ENCODE results near the gene LSM11. TPM values are rescaled to one million over a fixed set of nuclear protein-coding genes. Genes with fewer than 3 reads are reported as not detected.
"Not testable (repeated sequence)": the region's sequence is repeated elsewhere in the genome, so short reads cannot be mapped to it uniquely, and the experiment has no call there.

Gene LSM11
- total and polyA plus RNA-seq, 2 donors = 1.8 to 2.7 TPM

GRCh38 chr5:157713830-157714595 lies 29.5 kb upstream of the LSM11 start:
- Histone ChIP-seq H3K27ac (ENCODE audit: low read depth in 1 of 2, low read length in 1 of 2) (no peak overlapping the region), H3K9me3 (ENCODE audit: control insufficient read depth in 2 of 2, insufficient read depth in 1 of 2, low read length in 1 of 2) (no peaks in the 10 kb centered on the region), H3K4me1 (ENCODE audit: control insufficient read depth in 2 of 2, insufficient read depth in 2 of 2, low read length in 2 of 2) (peaks cover 0 to 6% of the 10 kb centered on the region in 2 donors), H3K4me3 (ENCODE audit: low read length in 2 of 2) (no peak overlapping the region), H3K36me3 (ENCODE audit: control insufficient read depth in 2 of 2, insufficient read depth in 2 of 2, low read length in 1 of 2) (no peaks in the 10 kb centered on the region), H3K27me3 (ENCODE audit: control insufficient read depth in 2 of 2, insufficient read depth in 1 of 2, low read length in 1 of 2) (no peaks in the 10 kb centered on the region)
- WGBS = 98% methylated on average over 4 of the region's 4 CpGs
- no peak for DNase-seq (ENCODE audit: low read depth in 6 of 9, low spot score in 9 of 9)

DNA sequence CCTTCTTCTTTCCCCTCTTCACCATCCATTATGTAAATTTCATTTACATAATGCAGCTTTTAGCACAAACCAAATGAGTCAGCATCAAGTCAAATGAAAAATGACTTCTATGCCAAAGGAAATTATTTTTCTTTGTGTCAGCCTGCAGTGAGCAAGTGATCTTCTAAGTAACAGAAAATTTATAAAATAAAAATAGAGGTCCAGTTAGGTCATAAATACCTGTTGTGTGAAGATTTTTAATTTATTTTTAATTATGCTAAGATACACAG lies 29.0 kb upstream of the LSM11 start:
- no peak overlapping the region for H3K4me3 ChIP-seq (ENCODE audit: low read length in 2 of 2)
- no peaks in the 10 kb centered on the region for H3K9me3 ChIP-seq (ENCODE audit: control insufficient read depth in 2 of 2, insufficient read depth in 1 of 2, low read length in 1 of 2)
- no peaks in the 10 kb centered on the region for H3K27me3 ChIP-seq (ENCODE audit: control insufficient read depth in 2 of 2, insufficient read depth in 1 of 2, low read length in 1 of 2)
- H3K4me1 ChIP-seq (ENCODE audit: control insufficient read depth in 2 of 2, insufficient read depth in 2 of 2, low read length in 2 of 2) = peaks cover 0 to 6% of the 10 kb centered on the region in 2 donors
- H3K36me3 ChIP-seq (ENCODE audit: control insufficient read depth in 2 of 2, insufficient read depth in 2 of 2, low read length in 1 of 2) = no peaks in the 10 kb centered on the region
- DNase-seq (ENCODE audit: low read depth in 6 of 9, low spot score in 9 of 9) = no peak
- no peak overlapping the region for H3K27ac ChIP-seq (ENCODE audit: low read depth in 1 of 2, low read length in 1 of 2)

GRCh38 chr5:157718519-157718918 lies 25.0 kb upstream of the LSM11 start:
- 8% methylated on average over 4 of the region's 4 CpGs for WGBS
- no peak overlapping the region for H3K27ac ChIP-seq (ENCODE audit: low read depth in 1 of 2, low read length in 1 of 2)

GRCh38 chr5:157719245-157719644 lies 24.3 kb upstream of the LSM11 start:
- Histone ChIP-seq H3K4me1 (ENCODE audit: control insufficient read depth in 2 of 2, insufficient read depth in 2 of 2, low read length in 2 of 2) (peaks cover 0 to 6% of the 10 kb centered on the region in 2 donors), H3K36me3 (ENCODE audit: control insufficient read depth in 2 of 2, insufficient read depth in 2 of 2, low read length in 1 of 2) (no peaks in the 10 kb centered on the region), H3K27me3 (ENCODE audit: control insufficient read depth in 2 of 2, insufficient read depth in 1 of 2, low read length in 1 of 2) (no peaks in the 10 kb centered on the region), H3K27ac (ENCODE audit: low read depth in 1 of 2, low read length in 1 of 2) (no peak overlapping the region), H3K9me3 (ENCODE audit: control insufficient read depth in 2 of 2, insufficient read depth in 1 of 2, low read length in 1 of 2) (no peaks in the 10 kb centered on the region), H3K4me3 (ENCODE audit: low read length in 2 of 2) (no peak overlapping the region)
- DNase-seq (ENCODE audit: low read depth in 6 of 9, low spot score in 9 of 9) = no peak
- 96% methylated on average over 2 of the region's 2 CpGs for WGBS

More at GRCh38 chr5:157718519-157718918, 25.0 kb upstream of the LSM11 start:
- no peaks in the 10 kb centered on the region for H3K36me3 ChIP-seq (ENCODE audit: control insufficient read depth in 2 of 2, insufficient read depth in 2 of 2, low read length in 1 of 2)
- DNase-seq (ENCODE audit: low read depth in 6 of 9, low spot score in 9 of 9) = peak in 8 of 9 donors; percentile 21 to 76 (median 41)
- H3K4me1 ChIP-seq (ENCODE audit: control insufficient read depth in 2 of 2, insufficient read depth in 2 of 2, low read length in 2 of 2) = peaks cover 0 to 6% of the 10 kb centered on the region in 2 donors
- H3K4me3 ChIP-seq (ENCODE audit: low read length in 2 of 2) = no peak overlapping the region
- H3K9me3 ChIP-seq (ENCODE audit: control insufficient read depth in 2 of 2, insufficient read depth in 1 of 2, low read length in 1 of 2) = no peaks in the 10 kb centered on the region
- H3K27me3 ChIP-seq (ENCODE audit: control insufficient read depth in 2 of 2, insufficient read depth in 1 of 2, low read length in 1 of 2) = no peaks in the 10 kb centered on the region

DNA sequence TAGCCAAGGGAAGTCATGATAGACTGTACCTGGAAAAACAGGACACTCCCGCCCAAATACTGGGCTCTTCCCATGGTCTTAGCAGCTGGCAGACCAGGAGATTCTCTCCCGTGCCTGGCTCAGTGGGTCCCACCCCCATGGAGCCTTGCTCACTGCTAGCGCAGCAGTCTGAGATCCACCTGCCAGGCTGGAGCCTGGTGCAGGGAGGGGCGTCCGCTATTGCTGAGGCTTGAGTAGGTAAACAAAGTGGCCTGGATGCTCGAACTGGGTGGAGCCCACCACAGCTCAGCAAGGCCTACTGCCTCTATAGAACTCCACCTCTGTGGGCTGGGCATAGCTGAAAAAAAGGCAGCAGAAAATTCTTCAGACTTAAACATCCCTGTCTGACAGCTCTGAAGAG lies 22.4 kb upstream of the LSM11 start:
- no peaks in the 10 kb centered on the region for H3K9me3 ChIP-seq (ENCODE audit: control insufficient read depth in 2 of 2, insufficient read depth in 1 of 2, low read length in 1 of 2)
- peaks cover 0 to 6% of the 10 kb centered on the region in 2 donors for H3K4me1 ChIP-seq (ENCODE audit: control insufficient read depth in 2 of 2, insufficient read depth in 2 of 2, low read length in 2 of 2)
- WGBS = 96% methylated on average over 6 of the region's 6 CpGs
- H3K27me3 ChIP-seq (ENCODE audit: control insufficient read depth in 2 of 2, insufficient read depth in 1 of 2, low read length in 1 of 2) = no peaks in the 10 kb centered on the region
- no peak for DNase-seq (ENCODE audit: low read depth in 6 of 9, low spot score in 9 of 9)
- H3K36me3 ChIP-seq (ENCODE audit: control insufficient read depth in 2 of 2, insufficient read depth in 2 of 2, low read length in 1 of 2) = no peaks in the 10 kb centered on the region
- H3K27ac ChIP-seq (ENCODE audit: low read depth in 1 of 2, low read length in 1 of 2) = no peak overlapping the region
- no peak overlapping the region for H3K4me3 ChIP-seq (ENCODE audit: low read length in 2 of 2)

GRCh38 chr5:157722895-157723294 lies 20.6 kb upstream of the LSM11 start:
- H3K36me3 ChIP-seq (ENCODE audit: control insufficient read depth in 2 of 2, insufficient read depth in 2 of 2, low read length in 1 of 2); H3K9me3 ChIP-seq (ENCODE audit: control insufficient read depth in 2 of 2, insufficient read depth in 1 of 2, low read length in 1 of 2); DNase-seq (ENCODE audit: low read depth in 6 of 9, low spot score in 9 of 9); H3K4me1 ChIP-seq (ENCODE audit: control insufficient read depth in 2 of 2, insufficient read depth in 2 of 2, low read length in 2 of 2); H3K4me3 ChIP-seq (ENCODE audit: low read length in 2 of 2); H3K27me3 ChIP-seq (ENCODE audit: control insufficient read depth in 2 of 2, insufficient read depth in 1 of 2, low read length in 1 of 2); H3K27ac ChIP-seq (ENCODE audit: low read depth in 1 of 2, low read length in 1 of 2): not testable (repeated sequence)
- WGBS = 94% methylated on average over 2 of the region's 2 CpGs

GRCh38 chr5:157726607-157727006 lies 16.9 kb upstream of the LSM11 start:
- not testable (repeated sequence) for H3K27me3 ChIP-seq (ENCODE audit: control insufficient read depth in 2 of 2, insufficient read depth in 1 of 2, low read length in 1 of 2); H3K9me3 ChIP-seq (ENCODE audit: control insufficient read depth in 2 of 2, insufficient read depth in 1 of 2, low read length in 1 of 2); H3K36me3 ChIP-seq (ENCODE audit: control insufficient read depth in 2 of 2, insufficient read depth in 2 of 2, low read length in 1 of 2); H3K27ac ChIP-seq (ENCODE audit: low read depth in 1 of 2, low read length in 1 of 2); H3K4me3 ChIP-seq (ENCODE audit: low read length in 2 of 2); H3K4me1 ChIP-seq (ENCODE audit: control insufficient read depth in 2 of 2, insufficient read depth in 2 of 2, low read length in 2 of 2); DNase-seq (ENCODE audit: low read depth in 6 of 9, low spot score in 9 of 9)
- 94% methylated on average over 2 of the region's 2 CpGs for WGBS

DNA sequence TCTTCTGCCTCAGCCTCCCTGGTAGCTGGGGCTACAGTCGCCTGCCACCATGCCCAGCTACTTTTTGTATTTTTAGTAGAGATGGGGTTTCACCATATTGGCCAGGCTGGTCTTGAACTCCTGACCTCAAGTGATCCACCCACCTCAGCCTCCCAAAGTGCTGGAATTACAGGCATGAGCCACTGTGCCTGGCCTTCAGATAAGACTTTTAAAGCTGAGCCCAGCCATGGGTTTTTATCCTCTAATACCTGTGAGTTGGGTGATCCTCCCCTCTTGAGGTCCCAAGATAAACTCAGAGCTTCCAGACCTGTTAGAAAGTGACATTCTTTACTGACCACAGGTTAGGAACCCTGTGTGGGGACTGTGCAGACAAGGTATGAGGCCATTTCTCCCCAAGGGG lies 15.7 kb upstream of the LSM11 start:
- not testable (repeated sequence) for H3K27me3 ChIP-seq (ENCODE audit: control insufficient read depth in 2 of 2, insufficient read depth in 1 of 2, low read length in 1 of 2); H3K4me3 ChIP-seq (ENCODE audit: low read length in 2 of 2); H3K4me1 ChIP-seq (ENCODE audit: control insufficient read depth in 2 of 2, insufficient read depth in 2 of 2, low read length in 2 of 2); H3K9me3 ChIP-seq (ENCODE audit: control insufficient read depth in 2 of 2, insufficient read depth in 1 of 2, low read length in 1 of 2); DNase-seq (ENCODE audit: low read depth in 6 of 9, low spot score in 9 of 9); H3K27ac ChIP-seq (ENCODE audit: low read depth in 1 of 2, low read length in 1 of 2); H3K36me3 ChIP-seq (ENCODE audit: control insufficient read depth in 2 of 2, insufficient read depth in 2 of 2, low read length in 1 of 2)
- WGBS = 98% methylated on average over 1 of the region's 1 CpG

DNA sequence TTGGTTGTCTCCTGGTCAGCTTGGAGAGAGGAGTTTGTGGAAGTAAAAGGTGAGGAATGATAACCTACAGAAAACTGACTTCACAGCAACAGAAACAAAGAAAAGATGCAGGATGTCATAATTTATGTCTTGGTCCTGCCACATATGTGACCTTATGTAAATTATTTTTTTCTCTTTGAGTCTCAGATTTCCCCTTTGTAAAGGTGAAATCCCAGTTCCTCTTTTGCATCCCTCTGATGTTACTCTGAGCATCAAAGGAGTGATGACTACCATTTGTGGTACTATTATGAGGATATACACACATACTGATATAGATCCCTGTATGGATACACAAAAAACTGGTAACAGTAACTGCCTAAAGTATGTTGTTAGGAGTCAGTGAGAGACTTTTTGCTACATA lies 13.7 kb upstream of the LSM11 start:
- Histone ChIP-seq H3K4me1 (ENCODE audit: control insufficient read depth in 2 of 2, insufficient read depth in 2 of 2, low read length in 2 of 2) (peaks cover 0 to 4% of the 10 kb centered on the region in 2 donors), H3K27me3 (ENCODE audit: control insufficient read depth in 2 of 2, insufficient read depth in 1 of 2, low read length in 1 of 2) (no peaks in the 10 kb centered on the region), H3K4me3 (ENCODE audit: low read length in 2 of 2) (no peak overlapping the region), H3K27ac (ENCODE audit: low read depth in 1 of 2, low read length in 1 of 2) (no peak overlapping the region), H3K36me3 (ENCODE audit: control insufficient read depth in 2 of 2, insufficient read depth in 2 of 2, low read length in 1 of 2) (no peaks in the 10 kb centered on the region), H3K9me3 (ENCODE audit: control insufficient read depth in 2 of 2, insufficient read depth in 1 of 2, low read length in 1 of 2) (no peaks in the 10 kb centered on the region)
- DNase-seq (ENCODE audit: low read depth in 6 of 9, low spot score in 9 of 9) = no peak

- DNase-seq (ENCODE audit: low read depth in 6 of 9, low spot score in 9 of 9) = no peak
- 21% methylated on average over 5 of the region's 5 CpGs for WGBS
- Histone ChIP-seq H3K4me3 (ENCODE audit: low read length in 2 of 2) (peak overlapping the region; percentile 59 to 75), H3K27me3 (ENCODE audit: control insufficient read depth in 2 of 2, insufficient read depth in 1 of 2, low read length in 1 of 2) (no peaks in the 10 kb centered on the region), H3K4me1 (ENCODE audit: control insufficient read depth in 2 of 2, insufficient read depth in 2 of 2, low read length in 2 of 2) (peaks cover 0 to 4% of the 10 kb centered on the region in 2 donors), H3K36me3 (ENCODE audit: control insufficient read depth in 2 of 2, insufficient read depth in 2 of 2, low read length in 1 of 2) (peaks cover 0 to 3% of the 10 kb centered on the region in 2 donors), H3K27ac (ENCODE audit: low read depth in 1 of 2, low read length in 1 of 2) (peak overlapping the region; percentile 93), H3K9me3 (ENCODE audit: control insufficient read depth in 2 of 2, insufficient read depth in 1 of 2, low read length in 1 of 2) (no peaks in the 10 kb centered on the region)
Observed at GRCh38 chr5:157730900-157731271, 12.6 kb upstream of the LSM11 start.

All from thymus (tissue), 11 donors.